Stimulated activated naive CD8-positive, alpha-beta T cell treated with anti-CD3 and anti-CD28 coated beads, Interleukin-15, amount 100 ng/mL, for 72 hours (primary cell): ENCODE results near the gene TPRG1L.
A peak's percentile ranks its signal among the peaks of the same experiment; 100 is the strongest.

Source experiments
- ATAC-seq: fragments of 150-1000 bp; cut with Tn5 transposase; 2 replicates; pipeline ENCODE4 v1.10.0; 2021; ENCODE audit warnings: mild to moderate bottlenecking, moderate library complexity
- DNase-seq, 2 donors: peaks; one replicate each; pipeline ENCODE4 v3.0.0; 2021 to 2022
- H3K27ac Mint-ChIP-seq, 2 donors: one replicate each; pipeline ENCODE4 v1.8.0; 2022; ENCODE audit warnings: mild to moderate bottlenecking in 2 of 2, mixed read lengths in 2 of 2, moderate library complexity in 2 of 2
- H3K27me3 Mint-ChIP-seq: one replicate; pipeline ENCODE4 v1.8.0; 2022; ENCODE audit warnings: mixed read lengths
- H3K4me1 Mint-ChIP-seq: one replicate; pipeline ENCODE4 v1.8.0; 2022; ENCODE audit warnings: mild to moderate bottlenecking, mixed read lengths
- H3K4me3 Mint-ChIP-seq, 2 donors: one replicate each; pipeline ENCODE4 v1.8.0; 2022; ENCODE audit warnings: mild to moderate bottlenecking in 2 of 2, mixed read lengths in 2 of 2, moderate library complexity in 1 of 2
- H3K9me3 Mint-ChIP-seq, 2 donors: one replicate each; pipeline ENCODE4 v1.8.0; 2022; ENCODE audit warnings: mixed read lengths in 2 of 2

Gene TPRG1L

DNA sequence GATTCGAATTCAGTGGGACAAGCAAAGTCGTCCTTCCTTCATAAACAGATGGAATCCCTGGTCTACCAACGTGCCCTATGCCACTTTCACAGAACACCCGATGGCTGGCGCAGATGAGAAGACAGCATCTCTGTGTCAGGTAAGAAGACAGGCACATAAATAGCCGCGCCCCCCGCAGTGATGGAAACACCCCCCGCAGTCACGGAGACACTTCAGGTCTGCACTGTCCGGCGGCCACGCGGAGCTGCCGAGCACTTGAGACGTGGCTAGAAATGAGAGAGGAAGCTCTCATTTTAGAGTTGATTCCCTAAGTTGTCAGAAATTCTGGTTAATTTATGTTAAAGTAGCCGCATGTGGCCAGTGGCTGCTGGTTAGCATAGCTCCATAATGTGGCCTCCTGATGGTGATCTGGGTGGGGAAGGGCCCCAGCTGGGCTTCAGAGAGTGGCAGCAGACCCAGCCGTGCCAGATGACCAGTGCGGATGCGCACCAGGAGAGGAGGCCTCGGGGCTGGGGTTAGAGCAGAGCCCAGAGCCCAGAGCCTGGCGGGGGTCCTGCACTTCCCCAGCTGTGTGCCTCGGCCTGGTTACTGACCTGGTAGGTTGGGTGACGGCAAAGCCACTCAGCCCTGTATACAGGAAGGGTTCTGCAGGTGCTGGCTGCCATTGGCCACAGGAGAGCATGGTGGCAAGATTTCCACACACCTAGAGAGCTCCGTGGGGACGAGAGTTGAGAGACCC, 2.9 kb downstream of the TPRG1L start:
- no peak for DNase-seq
- Mint-ChIP-seq H3K4me1 (peaks cover 28% of the 10 kb centered on the region), H3K27me3 (no peaks in the 10 kb centered on the region), H3K9me3 (no peaks in the 10 kb centered on the region), H3K27ac (no peak overlapping the region), H3K4me3 (no peak overlapping the region)
- no peak for ATAC-seq

DNA sequence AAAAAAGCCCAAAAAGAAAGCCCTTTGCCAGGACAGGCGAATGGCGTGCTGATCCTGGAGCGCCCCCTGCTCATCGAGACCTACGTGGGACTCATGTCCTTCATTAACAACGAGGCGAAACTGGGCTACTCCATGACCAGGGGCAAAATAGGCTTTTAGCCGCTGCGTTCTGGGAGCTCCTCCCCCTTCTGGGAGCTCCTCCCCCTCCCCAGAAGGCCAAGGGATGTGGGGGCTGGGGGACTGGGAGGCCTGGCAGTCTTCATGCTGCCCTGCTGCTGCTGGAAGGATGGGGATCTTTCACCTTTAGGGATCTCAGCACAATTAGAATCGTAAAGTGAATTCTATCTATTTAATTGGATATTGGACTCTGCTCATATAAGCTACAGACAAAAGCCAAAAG, 3.6 kb downstream of the TPRG1L start:
- no peak overlapping the region for H3K4me3 Mint-ChIP-seq
- H3K27ac Mint-ChIP-seq, result no peak overlapping the region
- peaks cover 20% of the 10 kb centered on the region for H3K4me1 Mint-ChIP-seq
- H3K9me3 Mint-ChIP-seq, result no peaks in the 10 kb centered on the region
- no peak for ATAC-seq
- DNase-seq, result no peak
- no peaks in the 10 kb centered on the region for H3K27me3 Mint-ChIP-seq

DNA sequence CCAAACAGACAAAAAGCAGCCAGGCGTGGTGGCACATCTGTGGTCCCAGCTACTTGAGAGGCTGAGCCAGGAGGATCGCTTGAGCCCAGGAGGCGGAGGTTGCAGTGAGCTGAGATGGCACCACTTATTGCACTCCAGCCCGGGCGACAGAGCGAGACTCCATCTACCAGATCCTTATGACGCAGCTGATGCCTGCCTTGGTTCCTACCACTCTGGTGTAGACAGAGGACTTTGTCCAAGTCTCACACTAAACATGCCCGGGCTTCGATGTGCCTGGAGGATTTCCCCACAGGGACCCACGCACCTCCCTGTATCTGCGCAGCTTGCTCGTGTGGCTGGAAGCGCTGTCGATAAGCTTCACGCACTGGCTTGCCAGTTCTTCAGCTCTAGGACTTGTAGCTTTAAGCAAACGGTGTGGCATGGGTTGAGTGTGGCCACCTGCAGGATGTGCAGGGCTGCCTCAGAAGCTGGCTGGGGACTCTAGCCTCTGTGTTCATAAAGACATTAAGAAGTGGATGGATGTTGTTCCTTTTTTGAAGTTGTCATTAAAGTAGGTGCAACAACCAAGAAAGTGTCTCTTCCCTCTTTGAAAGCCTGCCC, 4.8 kb downstream of the TPRG1L start:
- no peaks in the 10 kb centered on the region for H3K27me3 Mint-ChIP-seq
- no peaks in the 10 kb centered on the region for H3K9me3 Mint-ChIP-seq
- ATAC-seq (no peak), DNase-seq (no peak)
- peak overlapping the region in 1 of 2 donors; percentile 12 for H3K27ac Mint-ChIP-seq
- H3K4me3 Mint-ChIP-seq, result no peak overlapping the region
- peaks cover 8% of the 10 kb centered on the region for H3K4me1 Mint-ChIP-seq

DNA sequence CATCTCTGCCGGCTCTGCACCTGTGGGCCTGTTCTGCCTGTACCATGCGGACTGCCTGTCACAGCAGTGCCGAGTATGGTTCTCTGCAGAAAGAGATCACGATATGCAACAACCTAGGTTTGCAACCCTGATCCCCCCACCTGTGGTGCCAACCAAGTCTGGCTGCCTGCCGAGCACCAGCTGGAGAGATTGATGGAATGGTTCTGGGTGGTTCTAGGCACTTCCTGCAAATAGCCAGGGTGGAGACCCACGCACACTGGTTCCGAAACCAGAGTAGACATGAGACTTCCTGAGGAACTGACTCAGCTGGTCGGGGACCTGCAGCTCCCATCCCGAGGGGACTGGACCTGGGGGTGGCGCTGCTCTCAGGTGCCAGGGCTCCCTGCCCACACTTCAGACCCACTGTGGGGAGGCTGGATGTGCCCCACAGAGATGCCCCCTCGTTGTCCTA, 5.4 kb downstream of the TPRG1L start:
- Mint-ChIP-seq H3K4me1 (peaks cover 8% of the 10 kb centered on the region), H3K27me3 (no peaks in the 10 kb centered on the region), H3K9me3 (no peaks in the 10 kb centered on the region), H3K27ac (peak overlapping the region in 1 of 2 donors; percentile 68), H3K4me3 (no peak overlapping the region)
- no peak for ATAC-seq
- DNase-seq, result no peak

DNA sequence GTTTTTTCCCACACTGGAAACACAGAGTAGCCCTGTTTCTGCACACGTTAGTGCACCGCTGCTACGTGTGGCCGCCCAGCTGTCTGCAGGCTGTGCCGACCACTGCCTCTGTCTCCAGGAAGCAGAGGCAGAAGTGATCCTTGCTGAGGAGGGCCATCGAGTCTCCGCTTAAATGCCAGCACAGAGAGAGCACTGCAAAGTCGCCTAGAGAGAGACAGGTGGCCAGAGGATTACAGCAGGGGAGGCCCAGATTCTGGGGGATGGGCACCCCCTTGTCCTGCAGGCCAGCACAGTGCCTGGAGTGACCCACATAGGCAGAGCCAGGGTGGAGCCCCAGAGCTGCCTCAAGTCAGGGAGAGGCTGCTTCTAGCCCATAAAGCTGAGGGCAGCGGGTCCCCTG, 6.1 kb downstream of the TPRG1L start:
- Mint-ChIP-seq H3K4me3 (no peak overlapping the region), H3K27ac (no peak overlapping the region), H3K27me3 (no peaks in the 10 kb centered on the region), H3K9me3 (no peaks in the 10 kb centered on the region), H3K4me1 (peaks cover 4% of the 10 kb centered on the region)
- no peak for DNase-seq
- ATAC-seq, result no peak

DNA sequence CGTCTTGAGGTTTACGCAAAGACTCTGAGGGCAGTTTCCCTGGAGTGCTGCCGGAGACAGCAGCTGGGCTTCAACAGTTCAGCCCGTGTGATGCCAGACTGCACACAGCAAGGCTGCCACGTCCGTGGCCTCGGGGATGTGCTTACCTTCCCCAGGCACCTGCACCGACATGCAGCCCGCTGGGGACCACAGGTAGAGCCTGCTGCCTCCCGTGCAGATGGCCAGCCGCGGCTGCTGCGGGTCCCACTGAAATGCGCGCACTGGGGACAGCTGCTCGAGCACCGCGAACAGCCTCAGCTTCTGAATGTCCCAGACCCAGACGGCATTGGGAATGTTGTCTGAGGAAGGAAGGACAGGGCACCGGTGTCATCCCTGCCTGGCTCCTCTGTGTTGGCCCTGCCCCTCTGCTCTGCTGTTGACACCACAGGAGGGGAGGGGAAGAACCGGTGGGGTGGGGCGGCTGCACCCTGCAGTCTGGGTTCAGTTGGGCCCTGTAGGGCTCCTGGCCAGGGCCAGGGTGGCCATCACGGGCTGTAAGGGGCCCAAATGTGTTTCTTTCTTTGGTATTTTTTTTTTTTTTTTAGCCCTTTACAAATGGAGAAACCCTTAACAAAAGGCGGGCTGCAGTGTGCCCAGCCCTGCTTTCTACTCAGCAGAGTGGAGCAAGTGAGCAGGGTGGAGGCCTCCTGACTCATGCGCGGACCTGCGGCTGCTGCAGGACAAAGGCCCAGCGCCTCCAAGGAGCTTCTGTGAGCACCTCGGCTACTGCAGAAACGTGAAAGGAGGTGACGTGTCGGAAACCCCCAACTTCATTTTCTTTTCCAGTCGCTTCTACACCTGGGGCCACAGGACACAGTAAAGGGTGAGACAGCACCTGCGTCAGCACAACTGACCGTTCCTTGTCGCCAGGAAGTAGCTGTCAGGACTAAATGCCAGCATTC, 6.8 kb downstream of the TPRG1L start:
- ATAC-seq (no peak), DNase-seq (no peak)
- no peak overlapping the region for H3K4me3 Mint-ChIP-seq
- H3K27ac Mint-ChIP-seq, result peak overlapping the region in 1 of 2 donors; percentile 34
- H3K9me3 Mint-ChIP-seq, result no peaks in the 10 kb centered on the region
- no peaks in the 10 kb centered on the region for H3K27me3 Mint-ChIP-seq
- H3K4me1 Mint-ChIP-seq, result no peaks in the 10 kb centered on the region

DNA sequence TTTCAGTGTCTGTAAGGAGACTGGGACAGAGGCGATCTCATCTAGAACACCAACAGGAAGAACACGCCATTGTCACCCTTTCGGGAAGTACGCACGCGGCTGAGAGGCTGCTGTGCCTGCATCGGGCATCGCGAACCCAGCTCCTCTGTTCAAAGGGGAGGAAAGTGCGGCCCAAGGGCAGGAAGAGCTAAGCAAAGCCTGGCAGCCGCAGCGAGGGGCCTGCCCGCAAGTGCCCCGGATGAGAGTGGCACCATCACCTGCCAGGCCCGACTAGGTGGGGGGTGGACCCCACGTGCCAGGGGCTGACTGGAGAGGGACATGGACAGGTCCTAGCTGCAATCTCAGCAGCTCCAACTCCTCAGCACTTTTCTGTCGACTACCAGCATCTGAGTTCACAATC, 7.5 kb downstream of the TPRG1L start:
- Mint-ChIP-seq H3K27ac (no peak overlapping the region), H3K27me3 (no peaks in the 10 kb centered on the region), H3K4me1 (no peaks in the 10 kb centered on the region), H3K4me3 (no peak overlapping the region), H3K9me3 (no peaks in the 10 kb centered on the region)
- no peak for ATAC-seq
- no peak for DNase-seq

DNA sequence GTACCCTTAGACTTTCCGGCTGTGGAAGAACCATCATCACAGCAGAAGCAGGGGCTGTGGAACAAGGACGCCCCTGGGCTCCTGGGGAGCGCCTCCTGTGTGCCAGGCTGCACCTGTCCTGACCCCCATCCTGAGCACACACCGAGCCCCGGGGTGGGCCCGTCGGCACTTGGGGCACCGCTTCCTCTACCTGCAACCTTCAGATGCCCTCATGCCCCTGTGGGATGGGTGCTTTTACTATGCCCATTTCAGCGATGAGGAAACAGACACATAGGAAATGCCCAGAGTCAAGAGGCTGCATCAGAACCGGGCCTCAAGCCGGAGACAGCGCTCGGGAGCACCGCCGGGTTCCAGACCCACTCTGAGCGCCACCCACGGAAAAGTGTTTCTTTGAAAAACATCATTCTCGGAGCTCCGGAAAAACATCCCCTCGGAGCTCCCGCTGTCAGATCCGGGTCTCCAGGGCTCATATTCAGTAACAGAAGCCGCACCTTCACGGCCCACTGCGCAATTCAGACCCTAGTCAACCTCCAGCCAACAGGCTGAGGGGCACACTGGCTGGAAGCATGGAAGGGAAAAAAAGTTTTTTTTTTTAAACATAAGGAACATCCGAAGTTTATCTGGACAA, 8.0 kb downstream of the TPRG1L start:
- H3K4me3 Mint-ChIP-seq, result no peak overlapping the region
- no peaks in the 10 kb centered on the region for H3K9me3 Mint-ChIP-seq
- H3K4me1 Mint-ChIP-seq, result no peaks in the 10 kb centered on the region
- ATAC-seq, result no peak
- no peak for DNase-seq
- H3K27me3 Mint-ChIP-seq, result no peaks in the 10 kb centered on the region
- H3K27ac Mint-ChIP-seq, result peak overlapping the region in 1 of 2 donors; percentile 65

DNA sequence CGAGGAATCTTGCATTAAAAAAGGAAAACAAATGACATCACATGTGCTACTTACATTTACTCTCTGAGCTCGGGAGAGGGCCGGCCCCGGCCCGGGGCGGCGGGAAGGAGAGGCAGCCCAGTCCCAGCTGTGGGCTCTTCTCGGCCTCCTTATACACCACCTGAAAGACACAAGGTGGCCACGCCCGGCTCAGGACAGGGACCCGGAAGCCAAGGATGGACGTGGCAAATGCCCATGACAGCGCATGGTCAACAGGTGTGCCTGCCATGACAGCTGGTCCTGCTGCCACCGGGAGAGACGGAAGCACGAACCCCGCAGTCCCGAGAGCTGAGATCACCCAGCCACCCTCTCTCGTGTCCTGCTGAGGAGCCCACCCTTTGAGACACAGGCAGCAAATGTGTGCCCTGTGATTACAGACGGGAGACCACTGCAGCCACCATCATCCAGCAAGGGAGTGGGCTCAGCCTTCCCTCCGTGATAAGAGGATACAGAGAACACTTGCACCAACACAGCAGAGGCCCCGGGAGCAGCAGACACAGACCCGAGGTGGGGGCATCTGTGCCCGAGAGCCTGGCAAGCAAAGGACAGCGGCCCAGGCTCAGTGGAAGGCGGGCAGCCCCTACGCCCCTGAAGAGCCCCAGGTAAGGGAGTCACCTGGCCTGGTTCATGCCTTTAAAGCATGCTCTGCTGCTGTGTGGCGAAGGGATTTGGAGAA, 8.7 kb downstream of the TPRG1L start:
- Mint-ChIP-seq H3K4me3 (no peak overlapping the region), H3K27me3 (no peaks in the 10 kb centered on the region), H3K4me1 (no peaks in the 10 kb centered on the region), H3K9me3 (no peaks in the 10 kb centered on the region), H3K27ac (peak overlapping the region in 1 of 2 donors; percentile 65)
- DNase-seq (no peak), ATAC-seq (no peak)

DNA sequence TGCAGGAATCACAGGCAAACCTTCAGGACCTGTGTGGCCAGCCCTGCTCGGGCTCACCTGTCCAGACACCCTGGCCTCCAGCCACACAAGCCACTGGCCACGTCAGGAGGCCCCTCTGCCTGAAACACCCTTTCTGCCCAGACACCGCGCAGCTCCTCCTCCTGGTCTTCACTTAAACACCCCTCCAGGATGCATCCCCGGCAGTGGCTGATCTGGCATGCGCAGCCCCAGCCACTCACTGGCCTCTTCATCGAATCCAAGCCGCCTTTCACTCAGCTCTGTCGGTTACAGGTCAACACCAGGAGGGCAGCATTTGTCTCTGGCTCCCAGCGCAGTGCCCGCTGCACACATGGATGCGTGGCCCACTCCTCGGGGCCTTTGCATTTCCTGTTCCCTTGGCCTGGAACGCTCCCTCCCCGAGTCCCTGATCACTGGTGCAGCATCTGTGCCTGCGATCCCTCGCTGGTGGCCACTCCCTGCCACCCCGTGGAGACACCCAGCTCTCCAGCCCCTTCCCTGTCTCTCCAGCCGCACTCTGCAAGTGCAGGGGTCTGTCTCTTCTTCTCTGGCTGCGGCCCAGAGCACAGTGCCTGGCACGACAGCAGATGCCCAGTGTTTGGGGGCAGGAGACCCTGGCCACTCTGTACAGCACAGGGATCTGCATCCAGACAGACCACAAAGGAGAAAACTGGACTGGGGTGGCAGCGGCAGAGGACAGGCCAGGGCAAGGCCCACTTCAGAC, 9.4 kb downstream of the TPRG1L start:
- H3K9me3 Mint-ChIP-seq, result no peaks in the 10 kb centered on the region
- H3K4me3 Mint-ChIP-seq, result no peak overlapping the region
- no peak overlapping the region for H3K27ac Mint-ChIP-seq
- H3K27me3 Mint-ChIP-seq, result no peaks in the 10 kb centered on the region
- DNase-seq (no peak), ATAC-seq (no peak)
- H3K4me1 Mint-ChIP-seq, result no peaks in the 10 kb centered on the region

DNA sequence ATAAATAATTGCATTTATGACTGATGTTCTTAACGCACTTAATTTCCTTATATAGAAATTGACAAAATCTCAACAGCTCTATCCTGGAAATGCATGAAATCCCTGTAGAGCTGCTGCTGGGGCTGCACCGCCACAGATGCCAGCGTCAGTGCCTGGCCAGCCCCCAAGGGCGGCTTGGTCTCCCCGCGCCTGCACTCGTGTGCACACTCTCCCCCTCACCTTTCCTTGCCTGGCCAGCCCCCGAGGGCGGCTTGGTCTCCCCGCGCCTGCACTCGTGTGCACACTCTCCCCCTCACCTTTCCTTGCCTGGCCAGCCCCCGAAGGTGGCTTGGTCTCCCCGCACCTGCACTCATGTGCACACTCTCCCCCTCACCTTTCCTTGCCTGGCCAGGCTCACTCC, 11.3 kb downstream of the TPRG1L start:
- Mint-ChIP-seq H3K4me1 (no peaks in the 10 kb centered on the region), H3K4me3 (no peak overlapping the region), H3K9me3 (no peaks in the 10 kb centered on the region), H3K27me3 (no peaks in the 10 kb centered on the region), H3K27ac (no peak overlapping the region)
- DNase-seq, result no peak
- ATAC-seq, result no peak

DNA sequence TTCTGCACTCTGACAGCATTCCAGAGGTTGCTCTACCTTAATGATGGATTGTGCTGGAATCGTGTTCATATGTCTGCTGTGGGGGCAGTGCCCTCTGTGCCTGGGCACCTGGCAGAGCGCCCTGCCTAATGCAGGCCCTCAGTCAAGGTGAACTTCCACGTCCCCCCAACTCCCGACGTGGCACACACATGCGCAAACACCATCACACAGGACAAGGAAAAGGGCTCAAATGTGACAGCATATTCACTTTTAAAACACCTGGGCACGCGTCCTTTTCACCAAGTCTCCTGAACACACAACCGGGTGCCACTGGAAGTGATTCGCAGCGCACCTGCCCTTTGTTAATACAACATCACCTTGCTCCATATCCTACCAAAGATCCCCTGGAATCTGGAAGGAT, 11.7 kb downstream of the TPRG1L start:
- no peak overlapping the region for H3K4me3 Mint-ChIP-seq
- H3K9me3 Mint-ChIP-seq, result no peaks in the 10 kb centered on the region
- ATAC-seq, result no peak
- DNase-seq, result no peak
- H3K27ac Mint-ChIP-seq, result no peak overlapping the region
- H3K27me3 Mint-ChIP-seq, result no peaks in the 10 kb centered on the region
- H3K4me1 Mint-ChIP-seq, result no peaks in the 10 kb centered on the region

DNA sequence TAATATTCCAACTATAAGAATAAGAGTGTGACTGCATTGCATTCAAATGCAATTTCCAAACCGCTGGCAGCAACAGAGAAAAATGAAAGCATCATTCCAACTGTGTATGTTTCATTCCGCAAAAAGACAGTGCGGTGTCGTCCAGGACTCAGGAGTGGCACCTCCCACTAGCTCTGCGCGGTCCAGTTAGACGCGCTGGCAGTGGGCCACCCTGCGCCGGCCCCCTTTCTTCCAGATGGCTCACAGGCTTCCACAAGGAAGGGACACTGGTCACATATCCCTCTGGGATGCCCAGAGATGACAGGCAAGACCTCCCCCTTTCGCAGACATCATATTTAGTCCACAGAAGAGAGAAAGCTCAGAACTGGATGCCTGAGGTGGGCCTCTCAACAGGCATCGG, 13.2 kb downstream of the TPRG1L start:
- no peak overlapping the region for H3K4me3 Mint-ChIP-seq
- no peak for ATAC-seq

DNA sequence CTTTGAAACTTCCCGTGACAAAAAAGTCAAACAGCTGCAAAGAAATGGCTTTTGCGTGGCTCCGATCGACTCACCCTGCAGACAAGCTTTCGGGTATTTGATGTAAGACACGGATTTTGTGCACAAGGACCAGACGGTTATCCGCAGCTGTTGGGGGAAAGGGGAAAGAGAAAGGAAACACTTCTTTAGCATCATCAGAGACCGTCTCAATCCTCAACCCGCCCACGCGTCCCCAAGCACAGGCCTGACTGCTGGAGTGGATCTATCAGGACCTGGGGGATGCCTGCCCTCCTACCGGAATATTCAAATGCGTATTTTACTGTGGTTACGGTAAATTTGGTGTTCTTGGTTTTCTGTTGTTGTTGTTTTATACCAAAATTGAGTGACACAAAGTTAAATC, 13.9 kb downstream of the TPRG1L start:
- no peaks in the 10 kb centered on the region for H3K27me3 Mint-ChIP-seq
- no peaks in the 10 kb centered on the region for H3K9me3 Mint-ChIP-seq
- H3K27ac Mint-ChIP-seq, result no peak overlapping the region
- H3K4me3 Mint-ChIP-seq, result no peak overlapping the region
- DNase-seq (no peak), ATAC-seq (no peak)
- no peaks in the 10 kb centered on the region for H3K4me1 Mint-ChIP-seq

More for the DNA sequence above, 13.2 kb downstream of the TPRG1L start:
- no peak for DNase-seq
- no peaks in the 10 kb centered on the region for H3K4me1 Mint-ChIP-seq
- H3K27ac Mint-ChIP-seq, result no peak overlapping the region
- H3K9me3 Mint-ChIP-seq, result no peaks in the 10 kb centered on the region
- no peaks in the 10 kb centered on the region for H3K27me3 Mint-ChIP-seq
